ENCODE measurements around the gene MKX.

DNA sequence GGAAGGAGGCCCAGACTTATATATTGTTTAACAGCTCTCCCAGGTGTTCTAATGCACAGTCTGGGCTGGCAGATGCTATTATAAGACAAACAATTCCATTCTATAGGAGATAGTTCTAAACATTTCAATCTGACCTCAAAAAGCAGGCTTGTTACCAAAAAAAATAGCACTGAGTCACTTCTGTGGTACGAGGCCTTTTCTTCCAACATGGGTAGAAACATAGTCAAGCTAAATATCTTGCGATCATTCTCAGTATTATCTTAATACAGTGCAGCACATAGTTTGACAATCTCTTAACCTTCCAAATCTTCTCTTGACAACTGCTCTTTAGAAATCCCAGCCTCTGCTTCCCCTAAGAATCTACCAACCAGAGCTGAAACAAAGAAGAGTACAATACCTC lies 46.6 kb upstream of the MKX start:
- TF ChIP-seq, protein P1, sequence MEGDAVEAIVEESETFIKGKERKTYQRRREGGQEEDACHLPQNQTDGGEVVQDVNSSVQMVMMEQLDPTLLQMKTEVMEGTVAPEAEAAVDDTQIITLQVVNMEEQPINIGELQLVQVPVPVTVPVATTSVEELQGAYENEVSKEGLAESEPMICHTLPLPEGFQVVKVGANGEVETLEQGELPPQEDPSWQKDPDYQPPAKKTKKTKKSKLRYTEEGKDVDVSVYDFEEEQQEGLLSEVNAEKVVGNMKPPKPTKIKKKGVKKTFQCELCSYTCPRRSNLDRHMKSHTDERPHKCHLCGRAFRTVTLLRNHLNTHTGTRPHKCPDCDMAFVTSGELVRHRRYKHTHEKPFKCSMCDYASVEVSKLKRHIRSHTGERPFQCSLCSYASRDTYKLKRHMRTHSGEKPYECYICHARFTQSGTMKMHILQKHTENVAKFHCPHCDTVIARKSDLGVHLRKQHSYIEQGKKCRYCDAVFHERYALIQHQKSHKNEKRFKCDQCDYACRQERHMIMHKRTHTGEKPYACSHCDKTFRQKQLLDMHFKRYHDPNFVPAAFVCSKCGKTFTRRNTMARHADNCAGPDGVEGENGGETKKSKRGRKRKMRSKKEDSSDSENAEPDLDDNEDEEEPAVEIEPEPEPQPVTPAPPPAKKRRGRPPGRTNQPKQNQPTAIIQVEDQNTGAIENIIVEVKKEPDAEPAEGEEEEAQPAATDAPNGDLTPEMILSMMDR (IDR thresholded peaks at IDR 0.05): no peak
- TF ChIP-seq POLR2A (IDR thresholded peaks at IDR 0.05): no peak

All from tibial nerve (tissue), 3 donors.